MM.1S (cell line): ENCODE data around the gene WIPI1.

Experiments
- EZH2 ChIP-seq: fragments of 300-600 bp; sonication (generic); optimal IDR thresholded peaks from 2 replicates; pipeline ENCODE3; 2017; ENCODE audit warnings: low read depth, mild to moderate bottlenecking, antibody characterized with exemption, low read length, mixed read lengths
- EZH2phosphoT487 ChIP-seq: fragments of 300-600 bp; sonication (generic); IDR thresholded peaks from 2 replicates; pipeline ENCODE4 v1.6.1; 2018; ENCODE audit warnings: antibody characterized with exemption, low read length
- TF ChIP-seq, protein P1 (sequence below): fragments of 300-600 bp; sonication (generic); IDR thresholded peaks from 2 replicates; pipeline ENCODE4 v1.5.1; 2016; ENCODE audit warnings: antibody characterized with exemption, low read length, mixed read lengths

GRCh38 chr17:68451670-68452354 is 5.5 kb downstream of the WIPI1 start:
- TF ChIP-seq, protein P1, sequence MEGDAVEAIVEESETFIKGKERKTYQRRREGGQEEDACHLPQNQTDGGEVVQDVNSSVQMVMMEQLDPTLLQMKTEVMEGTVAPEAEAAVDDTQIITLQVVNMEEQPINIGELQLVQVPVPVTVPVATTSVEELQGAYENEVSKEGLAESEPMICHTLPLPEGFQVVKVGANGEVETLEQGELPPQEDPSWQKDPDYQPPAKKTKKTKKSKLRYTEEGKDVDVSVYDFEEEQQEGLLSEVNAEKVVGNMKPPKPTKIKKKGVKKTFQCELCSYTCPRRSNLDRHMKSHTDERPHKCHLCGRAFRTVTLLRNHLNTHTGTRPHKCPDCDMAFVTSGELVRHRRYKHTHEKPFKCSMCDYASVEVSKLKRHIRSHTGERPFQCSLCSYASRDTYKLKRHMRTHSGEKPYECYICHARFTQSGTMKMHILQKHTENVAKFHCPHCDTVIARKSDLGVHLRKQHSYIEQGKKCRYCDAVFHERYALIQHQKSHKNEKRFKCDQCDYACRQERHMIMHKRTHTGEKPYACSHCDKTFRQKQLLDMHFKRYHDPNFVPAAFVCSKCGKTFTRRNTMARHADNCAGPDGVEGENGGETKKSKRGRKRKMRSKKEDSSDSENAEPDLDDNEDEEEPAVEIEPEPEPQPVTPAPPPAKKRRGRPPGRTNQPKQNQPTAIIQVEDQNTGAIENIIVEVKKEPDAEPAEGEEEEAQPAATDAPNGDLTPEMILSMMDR = no peak
- TF ChIP-seq EZH2 (no peak), EZH2phosphoT487 (no peak)
